ENCODE data around the gene BANF2.
"Not testable (repeated sequence)": the region's sequence is repeated elsewhere in the genome, so short reads cannot be mapped to it uniquely, and the experiment has no call there.

BANF2 gene

GRCh38 chr20:17698384-17698783 is 1.4 kb upstream of the BANF2 start:
- no peaks in the 10 kb centered on the region for H3K27me3 ChIP-seq (ENCODE audit: insufficient read depth, low read length)
- H3K27ac ChIP-seq (ENCODE audit: low read depth, low read length): no peak overlapping the region
- H3K4me1 ChIP-seq (ENCODE audit: insufficient read depth, low read length): peaks cover 2% of the 10 kb centered on the region
- H3K9ac ChIP-seq (ENCODE audit: low read depth, low read length): no peak overlapping the region
- no peaks in the 10 kb centered on the region for H3K36me3 ChIP-seq (ENCODE audit: insufficient read depth, low read length)
- 71% methylated on average over 5 of the region's 5 CpGs for WGBS
- peaks cover 8% of the 10 kb centered on the region; the same call in 1 of the 2 replicates for H3K9me3 ChIP-seq (ENCODE audit: insufficient read depth, low read depth, low read length)
- H3K4me3 ChIP-seq (ENCODE audit: low read length): no peak overlapping the region

- Histone ChIP-seq H3K4me1 (ENCODE audit: insufficient read depth, low read length) (no peaks in the 10 kb centered on the region), H3K4me3 (ENCODE audit: low read length) (no peak overlapping the region), H3K27ac (ENCODE audit: low read depth, low read length) (no peak overlapping the region), H3K27me3 (ENCODE audit: insufficient read depth, low read length) (no peaks in the 10 kb centered on the region), H3K36me3 (ENCODE audit: insufficient read depth, low read length) (no peaks in the 10 kb centered on the region), H3K9ac (ENCODE audit: low read depth, low read length) (no peak overlapping the region), H3K9me3 (ENCODE audit: insufficient read depth, low read depth, low read length) (peaks cover 8% of the 10 kb centered on the region; the same call in 1 of the 2 replicates)
- WGBS: 81% methylated on average over 7 of the region's 7 CpGs
Observed at GRCh38 chr20:17700637-17701036, 871 bp downstream of the BANF2 start.

- Histone ChIP-seq H3K27me3 (ENCODE audit: insufficient read depth, low read length) (no peaks in the 10 kb centered on the region), H3K4me3 (ENCODE audit: low read length) (no peak overlapping the region), H3K36me3 (ENCODE audit: insufficient read depth, low read length) (no peaks in the 10 kb centered on the region), H3K9ac (ENCODE audit: low read depth, low read length) (no peak overlapping the region), H3K27ac (ENCODE audit: low read depth, low read length) (no peak overlapping the region), H3K4me1 (ENCODE audit: insufficient read depth, low read length) (no peaks in the 10 kb centered on the region), H3K9me3 (ENCODE audit: insufficient read depth, low read depth, low read length) (no peaks in the 10 kb centered on the region)
- 87% methylated on average over 4 of the region's 4 CpGs for WGBS
Observed at GRCh38 chr20:17701826-17702225, 2.1 kb downstream of the BANF2 start.

- no peaks in the 10 kb centered on the region for H3K36me3 ChIP-seq (ENCODE audit: insufficient read depth, low read length)
Observed at GRCh38 chr20:17704589-17705317, 5.0 kb downstream of the BANF2 start.

GRCh38 chr20:17705916-17706315 is 6.2 kb downstream of the BANF2 start:
- peaks cover 11% of the 10 kb centered on the region for H3K4me1 ChIP-seq (ENCODE audit: insufficient read depth, low read length)
- 95% methylated on average over 3 of the region's 4 CpGs for WGBS
- H3K9ac ChIP-seq (ENCODE audit: low read depth, low read length): no peak overlapping the region
- no peaks in the 10 kb centered on the region for H3K9me3 ChIP-seq (ENCODE audit: insufficient read depth, low read depth, low read length)
- H3K4me3 ChIP-seq (ENCODE audit: low read length): no peak overlapping the region
- no peaks in the 10 kb centered on the region for H3K27me3 ChIP-seq (ENCODE audit: insufficient read depth, low read length)
- H3K27ac ChIP-seq (ENCODE audit: low read depth, low read length): no peak overlapping the region
- H3K36me3 ChIP-seq (ENCODE audit: insufficient read depth, low read length): no peaks in the 10 kb centered on the region

More at GRCh38 chr20:17704589-17705317, 5.0 kb downstream of the BANF2 start:
- 98% methylated on average over 5 of the region's 5 CpGs for WGBS
- Histone ChIP-seq H3K9ac (ENCODE audit: low read depth, low read length) (no peak overlapping the region), H3K4me1 (ENCODE audit: insufficient read depth, low read length) (no peaks in the 10 kb centered on the region), H3K27me3 (ENCODE audit: insufficient read depth, low read length) (no peaks in the 10 kb centered on the region), H3K27ac (ENCODE audit: low read depth, low read length) (no peak overlapping the region), H3K9me3 (ENCODE audit: insufficient read depth, low read depth, low read length) (no peaks in the 10 kb centered on the region), H3K4me3 (ENCODE audit: low read length) (no peak overlapping the region)

- Histone ChIP-seq H3K4me3 (ENCODE audit: low read length) (no peak overlapping the region), H3K9ac (ENCODE audit: low read depth, low read length) (no peak overlapping the region), H3K27ac (ENCODE audit: low read depth, low read length) (no peak overlapping the region), H3K36me3 (ENCODE audit: insufficient read depth, low read length) (no peaks in the 10 kb centered on the region), H3K4me1 (ENCODE audit: insufficient read depth, low read length) (peaks cover 13% of the 10 kb centered on the region), H3K9me3 (ENCODE audit: insufficient read depth, low read depth, low read length) (no peaks in the 10 kb centered on the region), H3K27me3 (ENCODE audit: insufficient read depth, low read length) (no peaks in the 10 kb centered on the region)
- WGBS: 94% methylated on average over 3 of the region's 3 CpGs
Observed at GRCh38 chr20:17706632-17707031, 6.9 kb downstream of the BANF2 start.

- not testable (repeated sequence) for H3K9ac ChIP-seq (ENCODE audit: low read depth, low read length); H3K27ac ChIP-seq (ENCODE audit: low read depth, low read length); H3K9me3 ChIP-seq (ENCODE audit: insufficient read depth, low read depth, low read length); H3K36me3 ChIP-seq (ENCODE audit: insufficient read depth, low read length); H3K4me3 ChIP-seq (ENCODE audit: low read length); H3K27me3 ChIP-seq (ENCODE audit: insufficient read depth, low read length)
- H3K4me1 ChIP-seq (ENCODE audit: insufficient read depth, low read length): peaks cover 13% of the 10 kb centered on the region
- 93% methylated on average over 2 of the region's 3 CpGs for WGBS
Observed at GRCh38 chr20:17707951-17708350, 8.2 kb downstream of the BANF2 start.

GRCh38 chr20:17708675-17709360 is 9.1 kb downstream of the BANF2 start:
- no peak overlapping the region for H3K27ac ChIP-seq (ENCODE audit: low read depth, low read length)
- H3K4me3 ChIP-seq (ENCODE audit: low read length): no peak overlapping the region
- H3K9ac ChIP-seq (ENCODE audit: low read depth, low read length): no peak overlapping the region
- no peaks in the 10 kb centered on the region for H3K27me3 ChIP-seq (ENCODE audit: insufficient read depth, low read length)
- H3K9me3 ChIP-seq (ENCODE audit: insufficient read depth, low read depth, low read length): no peaks in the 10 kb centered on the region
- whole genome bisulfite sequencing: 97% methylated on average over 7 of the region's 7 CpGs
- peaks cover 13% of the 10 kb centered on the region for H3K4me1 ChIP-seq (ENCODE audit: insufficient read depth, low read length)
- no peaks in the 10 kb centered on the region for H3K36me3 ChIP-seq (ENCODE audit: insufficient read depth, low read length)

- Histone ChIP-seq H3K4me1 (ENCODE audit: insufficient read depth, low read length) (peaks cover 13% of the 10 kb centered on the region), H3K27ac (ENCODE audit: low read depth, low read length) (no peak overlapping the region), H3K9ac (ENCODE audit: low read depth, low read length) (no peak overlapping the region), H3K4me3 (ENCODE audit: low read length) (no peak overlapping the region), H3K9me3 (ENCODE audit: insufficient read depth, low read depth, low read length) (no peaks in the 10 kb centered on the region), H3K36me3 (ENCODE audit: insufficient read depth, low read length) (no peaks in the 10 kb centered on the region), H3K27me3 (ENCODE audit: insufficient read depth, low read length) (no peaks in the 10 kb centered on the region)
- 86% methylated on average over 12 of the region's 12 CpGs for WGBS
Observed at GRCh38 chr20:17709361-17710293, 9.9 kb downstream of the BANF2 start.

GRCh38 chr20:17710379-17711266 is 10.9 kb downstream of the BANF2 start:
- no peaks in the 10 kb centered on the region for H3K9me3 ChIP-seq (ENCODE audit: insufficient read depth, low read depth, low read length)
- no peak overlapping the region for H3K27ac ChIP-seq (ENCODE audit: low read depth, low read length)
- H3K4me3 ChIP-seq (ENCODE audit: low read length): no peak overlapping the region
- no peaks in the 10 kb centered on the region for H3K36me3 ChIP-seq (ENCODE audit: insufficient read depth, low read length)
- H3K4me1 ChIP-seq (ENCODE audit: insufficient read depth, low read length): peaks cover 13% of the 10 kb centered on the region
- H3K27me3 ChIP-seq (ENCODE audit: insufficient read depth, low read length): no peaks in the 10 kb centered on the region
- H3K9ac ChIP-seq (ENCODE audit: low read depth, low read length): no peak overlapping the region
- WGBS: 59% methylated on average over 18 of the region's 21 CpGs

Measured in HUES64 (cell line).